Measurements from ENCODE around the gene BAIAP2.

GRCh38 chr17:81043725-81044427, 8.9 kb downstream of the BAIAP2 start:
- no peak for TF ChIP-seq POLR2A (IDR thresholded peaks at IDR 0.05)
- TF ChIP-seq, protein P1, sequence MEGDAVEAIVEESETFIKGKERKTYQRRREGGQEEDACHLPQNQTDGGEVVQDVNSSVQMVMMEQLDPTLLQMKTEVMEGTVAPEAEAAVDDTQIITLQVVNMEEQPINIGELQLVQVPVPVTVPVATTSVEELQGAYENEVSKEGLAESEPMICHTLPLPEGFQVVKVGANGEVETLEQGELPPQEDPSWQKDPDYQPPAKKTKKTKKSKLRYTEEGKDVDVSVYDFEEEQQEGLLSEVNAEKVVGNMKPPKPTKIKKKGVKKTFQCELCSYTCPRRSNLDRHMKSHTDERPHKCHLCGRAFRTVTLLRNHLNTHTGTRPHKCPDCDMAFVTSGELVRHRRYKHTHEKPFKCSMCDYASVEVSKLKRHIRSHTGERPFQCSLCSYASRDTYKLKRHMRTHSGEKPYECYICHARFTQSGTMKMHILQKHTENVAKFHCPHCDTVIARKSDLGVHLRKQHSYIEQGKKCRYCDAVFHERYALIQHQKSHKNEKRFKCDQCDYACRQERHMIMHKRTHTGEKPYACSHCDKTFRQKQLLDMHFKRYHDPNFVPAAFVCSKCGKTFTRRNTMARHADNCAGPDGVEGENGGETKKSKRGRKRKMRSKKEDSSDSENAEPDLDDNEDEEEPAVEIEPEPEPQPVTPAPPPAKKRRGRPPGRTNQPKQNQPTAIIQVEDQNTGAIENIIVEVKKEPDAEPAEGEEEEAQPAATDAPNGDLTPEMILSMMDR (IDR thresholded peaks at IDR 0.05 in 8 of 11, conservative IDR thresholded peaks at IDR 0.05 in 3 of 11) = no peak
